Thoracic aorta (tissue), 2 donors: ENCODE measurements around the gene CDH23. TPM values are rescaled to one million over a fixed set of nuclear protein-coding genes. Genes with fewer than 3 reads are reported as not detected.

Source experiments
- ATAC-seq: fragments of 150-250 bp; one replicate; pipeline ENCODE4 v1.8.0; 2017; ENCODE audit warnings: low read depth; ENCODE audit not compliant: insufficient number of reproducible peaks, low FRiP score
- DNase-seq: peaks from one replicate; pipeline ENCODE4 v3.0.0-alpha.2; 2020; ENCODE audit warnings: low spot score
- H3K27ac ChIP-seq, 2 donors: fragments of 200-600 bp; sonication (generic); 1 replicate in 1 of 2; 2 replicates in 1 of 2; pipeline ENCODE4 v1.5.1; 2016; ENCODE audit warnings: mild to moderate bottlenecking in 2 of 2, moderate library complexity in 2 of 2
- H3K27me3 ChIP-seq: fragments of 200-600 bp; sonication (generic); replicated peaks from 2 replicates; pipeline ENCODE4 v1.6.0; 2016; ENCODE audit warnings: mild to moderate bottlenecking; ENCODE audit not compliant: insufficient read depth
- H3K36me3 ChIP-seq: fragments of 200-600 bp; sonication (generic); one replicate; pipeline ENCODE4 v1.5.1; 2016
- H3K4me1 ChIP-seq, 2 donors: fragments of 200-600 bp; sonication (generic); 1 replicate in 1 of 2; 2 replicates in 1 of 2; pipeline versions ENCODE4 v1.5.1 to v1.6.0; 2016; ENCODE audit warnings: low read depth in 2 of 2, mild to moderate bottlenecking in 1 of 2; ENCODE audit not compliant: control insufficient read depth in 1 of 2
- H3K4me3 ChIP-seq: fragments of 200-600 bp; sonication (generic); 2 replicates; pipeline ENCODE4 v1.5.1; 2016; ENCODE audit warnings: mild to moderate bottlenecking
- H3K9me3 ChIP-seq: fragments of 200-600 bp; sonication (generic); 2 replicates; pipeline ENCODE4 v1.5.1; 2016
- CTCF ChIP-seq: fragments of 200-600 bp; sonication (generic); IDR thresholded peaks from one replicate; pipeline ENCODE4 v1.5.1; 2019; ENCODE audit warnings: antibody characterized with exemption
- total RNA-seq, 2 donors: library from RNA; depleted of rRNA; stranded (reverse); fragments of >200 nt; gene quantifications; one replicate each; pipeline versions ENCODE4 v1.1.0 to v1.2.3, GENCODE V29; 2016

Gene CDH23
- total RNA-seq, 2 donors from 2014 or later = 10.6 to 10.8 TPM

DNA sequence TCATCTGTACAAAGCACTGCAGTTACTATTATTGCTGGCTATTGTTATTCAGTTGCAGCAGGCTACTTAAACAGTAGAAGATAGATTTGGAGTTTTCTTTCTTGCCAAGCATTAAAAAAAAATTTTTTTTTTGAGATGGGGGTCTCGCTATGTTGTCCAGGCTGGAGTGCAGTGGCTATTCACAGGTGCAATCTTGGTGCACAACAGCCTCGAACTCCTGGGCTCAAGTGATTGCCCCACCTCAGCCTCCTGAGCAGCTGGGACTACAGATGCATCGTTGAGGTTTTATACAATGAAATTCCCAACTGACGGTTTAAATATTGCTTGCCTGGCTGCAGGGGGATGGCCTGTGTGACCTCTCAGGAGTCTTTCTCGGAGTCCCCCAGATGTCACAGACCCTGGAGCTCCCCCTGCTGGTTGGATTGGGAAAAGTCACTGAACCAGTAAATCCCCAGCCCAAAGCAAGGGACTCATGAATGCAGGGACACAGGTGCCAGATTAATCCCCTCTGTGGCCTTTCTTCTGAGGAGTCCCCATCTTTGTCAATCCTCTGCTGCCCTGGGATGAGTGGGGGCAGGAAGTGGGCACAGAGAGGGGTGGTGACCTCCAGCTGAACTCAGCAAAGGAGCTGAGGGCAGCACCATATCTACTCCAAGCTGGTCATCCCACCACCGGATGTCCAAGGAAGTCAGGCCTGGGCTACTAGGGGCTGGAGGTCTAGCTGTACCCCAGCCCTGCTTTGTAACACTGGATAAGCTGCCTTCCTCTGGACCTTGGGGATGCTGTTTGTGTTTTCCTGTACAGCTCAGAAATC lies 173.3 kb downstream of the CDH23 start:
- Histone ChIP-seq H3K27me3 (no peaks in the 10 kb centered on the region), H3K4me3 (no peak overlapping the region), H3K4me1 (no peaks in the 10 kb centered on the region), H3K36me3 (no peaks in the 10 kb centered on the region), H3K27ac (no peak overlapping the region), H3K9me3 (no peaks in the 10 kb centered on the region)
- ATAC-seq (peak; percentile 26), DNase-seq (peak; percentile 26)
- peak; percentile 83 for TF ChIP-seq CTCF

DNA sequence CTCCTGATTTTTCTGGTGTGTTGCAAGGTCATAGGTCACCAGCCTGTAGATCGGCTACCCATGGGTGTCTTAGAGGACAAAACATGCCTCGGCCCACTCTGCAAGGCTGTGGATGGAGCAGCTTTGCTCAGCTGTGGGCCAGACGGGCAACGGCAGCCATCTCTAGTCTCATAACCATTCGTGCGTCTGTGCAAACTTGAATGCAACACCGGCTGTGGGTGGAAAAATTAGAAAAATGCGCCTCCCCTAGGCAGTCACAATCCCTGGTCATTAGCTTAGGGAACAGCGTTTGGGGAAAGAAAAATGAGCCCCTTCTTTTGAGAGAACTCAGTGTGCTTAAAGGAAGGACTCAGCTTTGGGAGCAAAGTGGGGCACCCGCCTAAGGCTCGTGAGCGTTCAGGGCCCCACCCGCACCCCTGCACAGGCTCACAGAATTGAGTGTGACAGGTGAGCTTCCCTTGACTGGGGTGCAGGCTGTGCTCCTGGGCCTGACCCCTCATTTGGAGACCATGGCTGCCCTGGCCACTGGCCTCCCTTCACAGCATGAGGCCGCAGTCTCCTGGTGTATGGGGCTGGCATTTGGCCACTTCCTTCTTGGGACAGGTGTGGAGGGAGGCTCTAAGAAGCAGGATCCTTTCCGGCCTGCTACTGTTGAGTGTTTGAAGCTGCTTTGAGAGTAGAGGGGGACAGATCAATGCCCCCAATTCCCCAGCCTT lies 174.9 kb downstream of the CDH23 start:
- DNase-seq = no peak
- ATAC-seq = no peak
- no peaks in the 10 kb centered on the region for H3K36me3 ChIP-seq
- H3K27ac ChIP-seq = no peak overlapping the region
- H3K4me3 ChIP-seq = no peak overlapping the region
- H3K4me1 ChIP-seq = peaks cover 3 to 15% of the 10 kb centered on the region in 2 donors
- H3K27me3 ChIP-seq = no peaks in the 10 kb centered on the region
- no peak for TF ChIP-seq CTCF
- H3K9me3 ChIP-seq = no peaks in the 10 kb centered on the region

DNA sequence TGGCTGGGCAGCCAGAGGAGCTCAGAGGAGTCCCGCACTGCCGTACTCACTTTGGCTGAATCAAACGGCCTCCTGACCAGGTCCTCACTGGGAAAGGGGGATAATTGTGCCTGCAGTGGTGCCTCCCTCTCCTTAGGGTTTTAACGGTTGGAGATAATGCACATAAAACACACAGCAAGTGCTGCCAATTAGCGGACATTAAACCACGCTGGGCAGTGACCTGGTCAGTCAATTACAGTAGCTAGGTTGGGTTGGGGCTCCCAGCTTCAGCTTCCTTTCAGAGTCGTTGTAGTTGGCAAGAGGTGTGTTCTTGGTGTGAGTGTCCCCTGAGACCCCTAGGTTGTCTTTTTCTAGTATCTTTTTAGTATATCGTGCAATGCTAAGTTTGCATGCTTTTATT lies 176.2 kb downstream of the CDH23 start:
- Histone ChIP-seq H3K9me3 (no peaks in the 10 kb centered on the region), H3K27ac (no peak overlapping the region), H3K27me3 (no peaks in the 10 kb centered on the region), H3K4me3 (no peak overlapping the region), H3K4me1 (peaks cover 3 to 15% of the 10 kb centered on the region in 2 donors), H3K36me3 (no peaks in the 10 kb centered on the region)
- ATAC-seq = no peak
- no peak for TF ChIP-seq CTCF
- no peak for DNase-seq

GRCh38 chr10:71573562-71574518 lies 177.1 kb downstream of the CDH23 start:
- Histone ChIP-seq H3K36me3 (no peaks in the 10 kb centered on the region), H3K27ac (no peak overlapping the region), H3K9me3 (no peaks in the 10 kb centered on the region), H3K4me3 (no peak overlapping the region), H3K27me3 (no peaks in the 10 kb centered on the region), H3K4me1 (peaks cover 3 to 15% of the 10 kb centered on the region in 2 donors)
- no peak for TF ChIP-seq CTCF
- no peak for ATAC-seq
- no peak for DNase-seq
